B cell (primary cell): ENCODE measurements around the gene ALDH3A1. TPM values are rescaled to one million over a fixed set of nuclear protein-coding genes. Genes with fewer than 3 reads are reported as not detected.

Source experiments
- ATAC-seq: fragments of 200-7000 bp; cut with Tn5 transposase; one replicate; pipeline ENCODE4 v1.10.0; 2021; ENCODE audit warnings: low read depth, mild to moderate bottlenecking, moderate number of reproducible peaks, moderate library complexity
- CTCF ChIA-PET: fragments of 350-600 bp; sonication (Branson Sonifier 250); formaldehyde crosslinking; loops from one replicate; lab custom pipeline; 2021; ENCODE audit warnings: antibody characterized with exemption, inconsistent platforms; lab: Charles Lee
- POLR2A ChIA-PET: fragments of 350-600 bp; sonication (Branson Sonifier 250); formaldehyde crosslinking; loops from one replicate; lab custom pipeline; 2021; ENCODE audit warnings: antibody characterized with exemption; lab: Charles Lee
- DNase-seq: peaks from one replicate; pipeline ENCODE4 v3.0.0; 2013
- H2AFZ ChIP-seq: 2 replicates; pipeline ENCODE4 v1.6.1; 2012; ENCODE audit warnings: mild to moderate bottlenecking, low read depth, low read length; ENCODE audit not compliant: insufficient read depth, poor library complexity, severe bottlenecking
- H3K27ac ChIP-seq, 2 donors: 1 replicate in 1 of 2; 2 replicates in 1 of 2; pipeline ENCODE4 v1.5.1; 2012 to 2013; ENCODE audit warnings: low read length in 2 of 2, mild to moderate bottlenecking in 2 of 2, moderate library complexity in 1 of 2
- H3K27me3 ChIP-seq, 4 experiments: fragments of 200-600 bp in 1 of 4; sonication (generic) in 1 of 4; replicated peaks in 1 of 4; 1 replicate in 2 of 4; 2 replicates in 2 of 4; pipeline versions ENCODE4 v1.6.1 to v1.7.0; 2013 to 2016; ENCODE audit warnings: low read length in 3 of 4, mild to moderate bottlenecking in 2 of 4, mixed read lengths in 1 of 4, moderate library complexity in 1 of 4; ENCODE audit not compliant: insufficient read depth in 4 of 4, control insufficient read depth in 3 of 4; ENCODE audit errors: control extremely low read depth in 1 of 4
- H3K36me3 ChIP-seq, 2 experiments: replicated peaks in 1 of 2; 1 replicate in 1 of 2; 2 replicates in 1 of 2; pipeline versions ENCODE4 v1.6.1 to v1.7.1; 2013; ENCODE audit warnings: low read length in 1 of 2; ENCODE audit not compliant: insufficient read depth in 2 of 2, control insufficient read depth in 1 of 2; ENCODE audit errors: control extremely low read depth in 1 of 2, extremely low read depth in 1 of 2
- H3K4me1 ChIP-seq, 2 donors: fragments of 200-600 bp in 1 of 2; sonication (generic) in 1 of 2; 1 replicate in 1 of 2; 2 replicates in 1 of 2; pipeline versions ENCODE4 v1.5.1 to v1.6.1; 2013 to 2017; ENCODE audit warnings: low read length in 2 of 2; ENCODE audit not compliant: control insufficient read depth in 2 of 2, insufficient read depth in 2 of 2
- H3K4me2 ChIP-seq: replicated peaks from 2 replicates; pipeline ENCODE3; 2012; ENCODE audit warnings: mild to moderate bottlenecking, low read depth, low read length; ENCODE audit not compliant: poor library complexity, severe bottlenecking
- H3K4me3 ChIP-seq, 5 experiments: fragments of 200-600 bp in 1 of 5; sonication (generic) in 1 of 5; 1 replicate in 3 of 5; 2 replicates in 2 of 5; pipeline versions ENCODE4 v1.5.1 to v1.7.0; 2011 to 2016; ENCODE audit warnings: low read length in 4 of 5, mild to moderate bottlenecking in 4 of 5, low read depth in 2 of 5, control low read depth in 1 of 5, moderate library complexity in 1 of 5; ENCODE audit not compliant: insufficient read depth in 1 of 5; ENCODE audit errors: control extremely low read depth in 1 of 5, extremely low read depth in 1 of 5
- H3K79me2 ChIP-seq: fragments of 200-600 bp; sonication (generic); one replicate; pipeline ENCODE4 v1.6.0; 2016; ENCODE audit warnings: low read length; ENCODE audit not compliant: control insufficient read depth, insufficient read depth
- H3K9ac ChIP-seq: fragments of 200-600 bp; sonication (generic); 2 replicates; pipeline ENCODE4 v1.6.1; 2017; ENCODE audit warnings: mild to moderate bottlenecking, low read length, moderate library complexity
- H3K9me3 ChIP-seq, 3 donors: one replicate each; pipeline versions ENCODE4 v1.6.1 to v1.7.1; 2013; ENCODE audit warnings: low read length in 2 of 3; ENCODE audit not compliant: control insufficient read depth in 2 of 3, insufficient read depth in 1 of 3; ENCODE audit errors: control extremely low read depth in 1 of 3
- H4K20me1 ChIP-seq: 2 replicates; pipeline ENCODE4 v1.6.0; 2012; ENCODE audit warnings: mild to moderate bottlenecking, low read length; ENCODE audit not compliant: insufficient read depth, control insufficient read depth, poor library complexity, severe bottlenecking
- H3K27ac Mint-ChIP-seq: one replicate; pipeline ENCODE4 v1.8.0; 2021; ENCODE audit warnings: mixed read lengths
- H3K27me3 Mint-ChIP-seq: one replicate; pipeline ENCODE4 v1.8.0; 2021; ENCODE audit warnings: mixed read lengths
- H3K4me1 Mint-ChIP-seq: one replicate; pipeline ENCODE4 v1.8.0; 2021; ENCODE audit warnings: mixed read lengths
- H3K4me3 Mint-ChIP-seq: one replicate; pipeline ENCODE4 v1.8.0; 2021; ENCODE audit warnings: mixed read lengths
- H3K9me3 Mint-ChIP-seq: one replicate; pipeline ENCODE4 v1.8.0; 2022; ENCODE audit warnings: mixed read lengths; ENCODE audit not compliant: insufficient read depth
- CTCF ChIP-seq: fragments of 200-600 bp; IDR thresholded peaks from one replicate; pipeline ENCODE4 v1.8.0; 2022; ENCODE audit warnings: antibody characterized with exemption, mild to moderate bottlenecking
- EZH2 ChIP-seq: IDR thresholded peaks from 2 replicates; pipeline ENCODE4 v1.6.1; 2012; ENCODE audit warnings: borderline replicate concordance, low read depth, mild to moderate bottlenecking, moderate library complexity, low read length; ENCODE audit not compliant: insufficient read depth, poor library complexity, severe bottlenecking
- WGBS: methylation state at CpG from one replicate; pipeline ENCODE4 v1.1.5; 2013; ENCODE audit warnings: missing lambda C conversion rate; ENCODE audit not compliant: insufficient coverage; 5-methylcytosine and 5-hydroxymethylcytosine counted together
- intact Hi-C: fragments of 100-400 bp; cut with micrococcal nuclease; formaldehyde crosslinking; loops from one replicate; pipeline ENCODE4 v1.10.0; 2022
- polyA plus RNA-seq: library from polyadenylated mRNA; depleted of rRNA; stranded (reverse); fragments of >200 nt; gene quantifications from 2 replicates; pipeline ENCODE4 v1.2.3, GENCODE V29; 2012
- total RNA-seq, 2 donors: library from RNA; stranded (reverse); fragments of 120-200 nt in 1 of 2; gene quantifications; 1 replicate in 1 of 2; 2 replicates in 1 of 2; pipeline versions ENCODE4 v1.2.3 to v1.2.4, GENCODE V29; 2013 to 2022

The ALDH3A1 gene
- total and polyA plus RNA-seq, 2 donors (not counting 1 experiment from before 2014, with no cell fraction given) = not detected

- Histone ChIP-seq H3K4me2 (peak overlapping the region; percentile 80), H2AFZ (peak overlapping the region; percentile 75), H3K36me3 (no peaks in the 10 kb centered on the region), H4K20me1 (no peaks in the 10 kb centered on the region), H3K27ac (no peak overlapping the region), H3K9me3 (peaks cover 0 to 5% (median 0%) of the 10 kb centered on the region in 3 donors), H3K4me3 (peak overlapping the region in 3 of 5 experiments; percentile 41 to 50 (median 49)), H3K27me3 (peaks cover 0 to 12% (median 2%) of the 10 kb centered on the region in 4 experiments), H3K4me1 (peaks cover 6 to 9% of the 10 kb centered on the region in 2 donors), H3K9ac (peak overlapping the region; percentile 52), H3K79me2 (no peaks in the 10 kb centered on the region)
- no peak for TF ChIP-seq EZH2
- TF ChIP-seq CTCF = peak; percentile 84
- intact Hi-C loops = no loop called here
- H3K27me3 Mint-ChIP-seq = peaks cover 5% of the 10 kb centered on the region
- ChIA-PET CTCF (interaction anchor here (0.6 to 4.4 kb wide), 14 partner anchors 9 to 382 kb away, joined by 3 to 37 read pairs (median 5); partner anchors contain the start of genes ALDH3A2, B9D1 and MAPK7), POLR2A (interaction anchor here (0.6 to 0.8 kb wide), 3 partner anchors 10 to 440 kb away, joined by 3 read pairs; no protein-coding TSS in a partner anchor)
- peak overlapping the region; percentile 69 for H3K4me3 Mint-ChIP-seq
- 43% methylated on average over 48 of the region's 50 CpGs for WGBS
- DNase-seq (peak; percentile 82), ATAC-seq (peak; percentile 93)
- H3K4me1 Mint-ChIP-seq = peaks cover 6% of the 10 kb centered on the region
- no peaks in the 10 kb centered on the region for H3K9me3 Mint-ChIP-seq
- no peak overlapping the region for H3K27ac Mint-ChIP-seq
Measured at GRCh38 chr17:19744922-19745757, 3.0 kb downstream of the ALDH3A1 start.
